K562 (cell line): ENCODE results near the gene STYXL1. TPM values are rescaled to one million over a fixed set of nuclear protein-coding genes. Genes with fewer than 3 reads are reported as not detected.

Experiments
- CHD2 ChIP-seq: IDR thresholded peaks from 2 replicates; pipeline ENCODE4 v1.6.1; 2011; ENCODE audit warnings: low read depth, low read length
- CREBBP ChIP-seq: IDR thresholded peaks from one replicate; pipeline ENCODE4 v1.6.1; 2012; ENCODE audit warnings: low read depth, mild to moderate bottlenecking, control low read depth, inconsistent platforms, low read length
- CTBP1 ChIP-seq: fragments of 450-650 bp; IDR thresholded peaks from 2 replicates; pipeline ENCODE4 v1.6.1; 2016; ENCODE audit warnings: borderline replicate concordance
- CXXC5 ChIP-seq: fragments of 250-450 bp; sonication (Bioruptor Pico); IDR thresholded peaks from 2 replicates; pipeline ENCODE4 v1.8.0; 2022; ENCODE audit warnings: inconsistent platforms, mild to moderate bottlenecking, moderate library complexity
- ELF1 ChIP-seq: fragments of 200-800 bp; sonication (Bioruptor generic); IDR thresholded peaks from 2 replicates; pipeline ENCODE4 v1.6.1; 2016; ENCODE audit warnings: missing genetic modification characterization, missing compliant biosample characterization
- ETV5 ChIP-seq: sonication (generic); formaldehyde crosslinking; IDR thresholded peaks from 2 replicates; pipeline ENCODE4 v1.4.0; 2020; ENCODE audit warnings: low read depth, mild to moderate bottlenecking, missing genetic modification reagents
- ILK ChIP-seq: fragments of 450-650 bp; IDR thresholded peaks from 2 replicates; pipeline ENCODE4 v1.6.1; 2016; ENCODE audit warnings: missing genetic modification characterization, low read depth, mild to moderate bottlenecking, missing compliant biosample characterization, moderate library complexity, borderline replicate concordance
- KAT2B ChIP-seq: IDR thresholded peaks from one replicate; pipeline ENCODE4 v1.6.1; 2012; ENCODE audit warnings: low read depth, mild to moderate bottlenecking, control low read depth, inconsistent platforms, low read length, moderate library complexity
- KAT7 ChIP-seq: sonication (generic); formaldehyde crosslinking; IDR thresholded peaks from 2 replicates; pipeline ENCODE4 v1.8.0; 2022; ENCODE audit warnings: missing genetic modification reagents, mild to moderate bottlenecking, borderline replicate concordance
- LARP7 ChIP-seq: fragments of 450-650 bp; IDR thresholded peaks from 2 replicates; pipeline ENCODE4 v1.6.1; 2016
- MAZ ChIP-seq, 2 experiments: fragments of 450-650 bp in 1 of 2; sonication (generic) in 1 of 2; formaldehyde crosslinking; IDR thresholded peaks in 1 of 2; conservative IDR thresholded peaks in 1 of 2; 2 replicates each; pipeline versions ENCODE4 v1.4.0 to v1.5.0; 2020; ENCODE audit warnings: mild to moderate bottlenecking in 1 of 2, missing genetic modification reagents in 1 of 2
- MCM5 ChIP-seq: fragments of 450-650 bp; IDR thresholded peaks from 2 replicates; pipeline ENCODE4 v1.6.1; 2016; ENCODE audit warnings: low read depth
- MEF2A ChIP-seq: IDR thresholded peaks from 2 replicates; pipeline ENCODE4 v1.6.1; 2011; ENCODE audit warnings: low read depth, mild to moderate bottlenecking, low read length, moderate library complexity; ENCODE audit not compliant: control insufficient read depth
- MTA1 ChIP-seq: fragments of 450-650 bp; IDR thresholded peaks from 2 replicates; pipeline ENCODE4 v1.6.1; 2017; ENCODE audit warnings: borderline replicate concordance
- MTA2 ChIP-seq: fragments of 450-650 bp; IDR thresholded peaks from 2 replicates; pipeline ENCODE4 v1.6.1; 2016; ENCODE audit warnings: low read depth
- RAD21 ChIP-seq, 2 experiments: fragments of 250-450 bp in 1 of 2; fragments of 450-650 bp in 1 of 2; sonication (Bioruptor Pico) in 1 of 2; formaldehyde crosslinking in 1 of 2; IDR thresholded peaks in 1 of 2; conservative IDR thresholded peaks in 1 of 2; 2 replicates each; pipeline versions ENCODE4 v1.4.0 to v1.8.0; 2020 to 2022; ENCODE audit warnings: mild to moderate bottlenecking in 2 of 2, moderate library complexity in 1 of 2
- SMC3 ChIP-seq: conservative IDR thresholded peaks from 2 replicates; pipeline ENCODE4 v1.6.1; 2011; ENCODE audit warnings: low read depth, low read length, improper control_type of control experiment; ENCODE audit not compliant: insufficient read depth
- SP1 ChIP-seq: sonication (generic); formaldehyde crosslinking; IDR thresholded peaks from 2 replicates; pipeline ENCODE4 v1.8.1; 2022; ENCODE audit warnings: mild to moderate bottlenecking, missing genetic modification reagents
- TCFL5 ChIP-seq: fragments of 250-450 bp; sonication (Bioruptor Pico); conservative IDR thresholded peaks from 2 replicates; pipeline ENCODE4 v1.6.1; 2021; ENCODE audit warnings: mild to moderate bottlenecking, moderate library complexity, matching md5 sums
- polyA plus RNA-seq, 8 experiments: library from polyadenylated mRNA; depleted of rRNA in 4 of 8; stranded (reverse) in 5 of 8; unstranded in 3 of 8; fragments of >200 nt; fragmentation: Nextera tagmentation in 2 of 8; fragmentation: Illumina TruSeq in 1 of 8; extraction: Ambion mirVana in 2 of 8; extraction: Trizol in 1 of 8; gene quantifications; 2 replicates each; pipeline versions ENCODE4 v1.2.1 to v1.2.3, GENCODE V29; 2011 to 2014; ENCODE audit warnings: inconsistent platforms in 1 of 8, missing spikeins in 1 of 8
- total RNA-seq, 7 experiments: library from RNA; depleted of rRNA in 6 of 7; stranded (reverse); fragments of >200 nt in 6 of 7; fragmentation: Illumina TruSeq in 2 of 7; extraction: Trizol in 2 of 7; gene quantifications; 2 replicates each; pipeline versions ENCODE4 v1.2.1 to v1.2.3, GENCODE V29; 2011 to 2021; ENCODE audit warnings: low replicate concordance in 1 of 7
- TF ChIP-seq, protein P1 (sequence below): conservative IDR thresholded peaks from 2 replicates; pipeline ENCODE4 v1.6.1; 2011; ENCODE audit warnings: low read depth, mild to moderate bottlenecking, low read length; ENCODE audit not compliant: control insufficient read depth
- TF ChIP-seq, protein P2 (sequence below): fragments of 250-450 bp; sonication (Bioruptor Pico); IDR thresholded peaks from 2 replicates; pipeline ENCODE4 v1.5.0; 2022; ENCODE audit warnings: mild to moderate bottlenecking
- TF ChIP-seq, protein P3 (sequence below), 2 experiments: fragments of 450-650 bp in 1 of 2; sonication (generic) in 1 of 2; formaldehyde crosslinking in 1 of 2; IDR thresholded peaks in 1 of 2; conservative IDR thresholded peaks in 1 of 2; 2 replicates each; pipeline versions ENCODE4 v1.6.1 to v1.8.1; 2016 to 2023; ENCODE audit warnings: mild to moderate bottlenecking in 2 of 2, moderate library complexity in 2 of 2, inconsistent platforms in 1 of 2, missing genetic modification reagents in 1 of 2
- TF ChIP-seq, protein P4 (sequence below): fragments of 450-650 bp; formaldehyde crosslinking; IDR thresholded peaks from 2 replicates; pipeline ENCODE4 v1.4.0; 2022; ENCODE audit warnings: mild to moderate bottlenecking, moderate library complexity

Gene STYXL1
- total and polyA plus RNA-seq, 9 of the 15 experiments (the other 6 are each of a cell fraction or from before 2014, with no cell fraction given) = 36.5 to 97.2 (median 49.9) TPM

DNA sequence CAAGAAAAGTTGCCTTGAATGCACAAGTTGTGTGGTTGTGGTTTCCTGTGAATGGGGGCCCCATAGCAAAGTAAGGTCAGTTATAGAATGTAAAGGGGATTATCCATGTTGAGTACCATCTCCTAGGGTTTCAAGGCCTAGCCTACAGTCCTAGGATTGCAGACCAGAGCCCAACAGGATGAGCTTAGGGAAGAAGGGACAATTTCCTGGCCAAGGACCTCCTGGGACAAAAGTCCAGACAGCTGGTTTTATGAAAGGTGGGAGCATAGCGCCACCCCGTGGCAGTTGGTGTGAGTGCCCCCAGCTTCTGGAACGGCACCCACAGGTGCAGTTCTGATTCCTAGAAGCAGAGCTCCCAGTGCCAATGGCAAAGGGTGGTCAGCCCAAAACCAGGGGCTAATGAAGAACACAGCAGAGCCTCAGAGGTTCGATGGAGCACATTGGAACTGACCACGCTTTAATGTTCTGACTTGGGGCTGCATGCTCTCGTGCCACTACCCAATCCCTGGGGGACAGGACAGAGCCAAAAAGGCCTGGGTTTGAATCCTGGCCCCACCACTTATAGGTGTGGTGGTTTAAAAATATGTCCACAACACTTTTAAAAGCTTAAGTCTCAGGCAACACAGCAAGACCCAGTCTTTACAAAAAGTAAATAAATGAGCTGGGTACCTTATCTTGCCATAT, 27.6 kb downstream of the STYXL1 start (continued):
- TF ChIP-seq SMC3 (peak; percentile 98), MCM5 (no peak), MEF2A (no peak), MTA1 (no peak), LARP7 (no peak), KAT7 (CRISPR knock-in tag) (no peak), MAZ (CRISPR knock-in tag; conservative IDR thresholded peaks at IDR 0.05 in 1 of 2, IDR thresholded peaks at IDR 0.05 in 1 of 2) (peak; percentile 50 to 73; a peak in 2 of 4 replicates), KAT2B (no peak), CREBBP (no peak), SP1 (peak; percentile 41; the same call in 1 of the 2 replicates), MTA2 (no peak), CXXC5 (CRISPR knock-in tag) (no peak), ETV5 (no peak), CTBP1 (0 out of 2 replicates have a peak, but pooled peaks have one; percentile 42), ELF1 (tag) (no peak), CHD2 (0 out of 2 replicates have a peak, but pooled peaks have one; percentile 20), ILK (no peak), RAD21 (CRISPR knock-in tag; conservative IDR thresholded peaks at IDR 0.05 in 1 of 2, IDR thresholded peaks at IDR 0.05 in 1 of 2) (peak; percentile 96 to 98), TCFL5 (CRISPR knock-in tag) (no peak)
- TF ChIP-seq, protein P1, sequence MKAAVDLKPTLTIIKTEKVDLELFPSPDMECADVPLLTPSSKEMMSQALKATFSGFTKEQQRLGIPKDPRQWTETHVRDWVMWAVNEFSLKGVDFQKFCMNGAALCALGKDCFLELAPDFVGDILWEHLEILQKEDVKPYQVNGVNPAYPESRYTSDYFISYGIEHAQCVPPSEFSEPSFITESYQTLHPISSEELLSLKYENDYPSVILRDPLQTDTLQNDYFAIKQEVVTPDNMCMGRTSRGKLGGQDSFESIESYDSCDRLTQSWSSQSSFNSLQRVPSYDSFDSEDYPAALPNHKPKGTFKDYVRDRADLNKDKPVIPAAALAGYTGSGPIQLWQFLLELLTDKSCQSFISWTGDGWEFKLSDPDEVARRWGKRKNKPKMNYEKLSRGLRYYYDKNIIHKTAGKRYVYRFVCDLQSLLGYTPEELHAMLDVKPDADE = no peak
- TF ChIP-seq, protein P2, sequence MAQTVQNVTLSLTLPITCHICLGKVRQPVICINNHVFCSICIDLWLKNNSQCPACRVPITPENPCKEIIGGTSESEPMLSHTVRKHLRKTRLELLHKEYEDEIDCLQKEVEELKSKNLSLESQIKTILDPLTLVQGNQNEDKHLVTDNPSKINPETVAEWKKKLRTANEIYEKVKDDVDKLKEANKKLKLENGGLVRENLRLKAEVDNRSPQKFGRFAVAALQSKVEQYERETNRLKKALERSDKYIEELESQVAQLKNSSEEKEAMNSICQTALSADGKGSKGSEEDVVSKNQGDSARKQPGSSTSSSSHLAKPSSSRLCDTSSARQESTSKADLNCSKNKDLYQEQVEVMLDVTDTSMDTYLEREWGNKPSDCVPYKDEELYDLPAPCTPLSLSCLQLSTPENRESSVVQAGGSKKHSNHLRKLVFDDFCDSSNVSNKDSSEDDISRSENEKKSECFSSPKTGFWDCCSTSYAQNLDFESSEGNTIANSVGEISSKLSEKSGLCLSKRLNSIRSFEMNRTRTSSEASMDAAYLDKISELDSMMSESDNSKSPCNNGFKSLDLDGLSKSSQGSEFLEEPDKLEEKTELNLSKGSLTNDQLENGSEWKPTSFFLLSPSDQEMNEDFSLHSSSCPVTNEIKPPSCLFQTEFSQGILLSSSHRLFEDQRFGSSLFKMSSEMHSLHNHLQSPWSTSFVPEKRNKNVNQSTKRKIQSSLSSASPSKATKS (CRISPR knock-in tag) = no peak
- TF ChIP-seq, protein P3, sequence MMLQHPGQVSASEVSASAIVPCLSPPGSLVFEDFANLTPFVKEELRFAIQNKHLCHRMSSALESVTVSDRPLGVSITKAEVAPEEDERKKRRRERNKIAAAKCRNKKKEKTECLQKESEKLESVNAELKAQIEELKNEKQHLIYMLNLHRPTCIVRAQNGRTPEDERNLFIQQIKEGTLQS (IDR thresholded peaks at IDR 0.05) = no peak
- TF ChIP-seq, protein P3 (CRISPR knock-in tag; conservative IDR thresholded peaks at IDR 0.05) = no peak; the same call in 1 of the 2 replicates
- TF ChIP-seq, protein P4, sequence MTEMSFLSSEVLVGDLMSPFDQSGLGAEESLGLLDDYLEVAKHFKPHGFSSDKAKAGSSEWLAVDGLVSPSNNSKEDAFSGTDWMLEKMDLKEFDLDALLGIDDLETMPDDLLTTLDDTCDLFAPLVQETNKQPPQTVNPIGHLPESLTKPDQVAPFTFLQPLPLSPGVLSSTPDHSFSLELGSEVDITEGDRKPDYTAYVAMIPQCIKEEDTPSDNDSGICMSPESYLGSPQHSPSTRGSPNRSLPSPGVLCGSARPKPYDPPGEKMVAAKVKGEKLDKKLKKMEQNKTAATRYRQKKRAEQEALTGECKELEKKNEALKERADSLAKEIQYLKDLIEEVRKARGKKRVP = no peak
